Choroid plexus epithelial cell (primary cell): ENCODE measurements around the gene CSE1L.
"Not testable (repeated sequence)": the region's sequence is repeated elsewhere in the genome, so short reads cannot be mapped to it uniquely, and the experiment has no call there.

ENCODE experiments used
- DNase-seq: peaks from one replicate; pipeline ENCODE4 v3.0.0-alpha.2; 2010; ENCODE audit warnings: low read depth
- H3K4me3 ChIP-seq: 2 replicates; pipeline ENCODE4 v1.5.1; 2011; ENCODE audit warnings: low read depth, mild to moderate bottlenecking, control low read depth, low read length, moderate library complexity
- CTCF ChIP-seq: conservative IDR thresholded peaks from 2 replicates; pipeline ENCODE4 v1.5.1; 2011; ENCODE audit warnings: low read depth, mild to moderate bottlenecking, control low read depth, inconsistent platforms, low read length, moderate library complexity

Gene CSE1L

GRCh38 chr20:49123982-49124381, 77.9 kb downstream of the CSE1L start:
- no peak for TF ChIP-seq CTCF
- H3K4me3 ChIP-seq, result no peak overlapping the region
- DNase-seq, result no peak

- peak; percentile 88 for DNase-seq
- TF ChIP-seq CTCF, result peak; percentile 53
- no peak overlapping the region for H3K4me3 ChIP-seq
Observed at GRCh38 chr20:49132995-49133478, 86.9 kb downstream of the CSE1L start.

- H3K4me3 ChIP-seq, result no peak overlapping the region
- no peak for TF ChIP-seq CTCF
- DNase-seq, result no peak
Observed at GRCh38 chr20:49133571-49133970, 87.5 kb downstream of the CSE1L start.

- H3K4me3 ChIP-seq, DNase-seq: not testable (repeated sequence)
Observed at GRCh38 chr20:49134797-49135196, 88.7 kb downstream of the CSE1L start.

- H3K4me3 ChIP-seq, result no peak overlapping the region
- DNase-seq, result no peak
- no peak for TF ChIP-seq CTCF
Observed at GRCh38 chr20:49136817-49137571, 90.9 kb downstream of the CSE1L start.

- no peak for DNase-seq
- TF ChIP-seq CTCF, result no peak
- H3K4me3 ChIP-seq, result no peak overlapping the region
Observed at GRCh38 chr20:49138431-49138830, 92.3 kb downstream of the CSE1L start.

- peak; percentile 6 for DNase-seq
- TF ChIP-seq CTCF, result no peak
- no peak overlapping the region for H3K4me3 ChIP-seq
Observed at GRCh38 chr20:49140411-49140810, 94.3 kb downstream of the CSE1L start.
